DND-41 (cell line): Measurements from ENCODE around the gene DHH.
A peak's percentile ranks its signal among the peaks of the same experiment; 100 is the strongest.

Experiments
- ATAC-seq: fragments of 200-7000 bp; cut with Tn5 transposase; 3 replicates; pipeline ENCODE4 v1.9.1; 2021; ENCODE audit warnings: low read depth; ENCODE audit not compliant: insufficient read depth
- DNase-seq: peaks from one replicate; pipeline ENCODE4 v3.0.0-alpha.2; 2020
- H2AFZ ChIP-seq: 2 replicates; pipeline ENCODE4 v1.6.0; 2012; ENCODE audit warnings: low read depth, low read length
- H3K27ac ChIP-seq: 2 replicates; pipeline ENCODE4 v1.5.1; 2012; ENCODE audit warnings: low read length, inconsistent platforms
- H3K27me3 ChIP-seq: fragments of 200-600 bp; sonication (generic); 2 replicates; pipeline ENCODE4 v1.6.0; 2012; ENCODE audit warnings: low read length, mild to moderate bottlenecking, inconsistent platforms; ENCODE audit not compliant: insufficient read depth, poor library complexity
- H3K36me3 ChIP-seq: 2 replicates; pipeline ENCODE4 v1.5.1; 2012; ENCODE audit warnings: low read length, inconsistent platforms; ENCODE audit not compliant: insufficient read depth
- H3K4me1 ChIP-seq: 2 replicates; pipeline ENCODE4 v1.5.1; 2012; ENCODE audit warnings: mild to moderate bottlenecking, low read length; ENCODE audit not compliant: insufficient read depth
- H3K4me2 ChIP-seq: 2 replicates; pipeline ENCODE4 v1.6.0; 2012; ENCODE audit warnings: mild to moderate bottlenecking, moderate library complexity, low read length, inconsistent platforms; ENCODE audit not compliant: insufficient read depth
- H3K4me3 ChIP-seq, 2 experiments: fragments of 200-600 bp in 1 of 2; shearing (Covaris generic) in 1 of 2; 2 replicates each; pipeline ENCODE4 v1.5.1; 2012 to 2016; ENCODE audit warnings: inconsistent platforms in 2 of 2, low read length in 2 of 2, mild to moderate bottlenecking in 2 of 2, low read depth in 1 of 2, moderate library complexity in 1 of 2
- H3K79me2 ChIP-seq: 2 replicates; pipeline ENCODE4 v1.6.0; 2012; ENCODE audit warnings: low read length, inconsistent platforms; ENCODE audit not compliant: insufficient read depth
- H3K9ac ChIP-seq: 2 replicates; pipeline ENCODE4 v1.6.0; 2012; ENCODE audit warnings: low read depth, mild to moderate bottlenecking, inconsistent platforms, low read length, moderate library complexity
- H3K9me3 ChIP-seq: 2 replicates; pipeline ENCODE4 v1.5.1; 2012; ENCODE audit warnings: low read length, moderate library complexity, mild to moderate bottlenecking, inconsistent platforms; ENCODE audit not compliant: insufficient read depth, severe bottlenecking
- H4K20me1 ChIP-seq: 2 replicates; pipeline ENCODE4 v1.6.0; 2012; ENCODE audit warnings: low read length; ENCODE audit not compliant: insufficient read depth
- EZH2 ChIP-seq: IDR thresholded peaks from 3 replicates; pipeline ENCODE4 v1.6.1; 2012; ENCODE audit warnings: borderline replicate concordance, low read depth, mild to moderate bottlenecking, moderate library complexity, low read length, inconsistent platforms; ENCODE audit not compliant: severe bottlenecking
- TF ChIP-seq, protein P1 (sequence below): IDR thresholded peaks from 2 replicates; pipeline ENCODE4 v1.5.1; 2012; ENCODE audit warnings: borderline replicate concordance, low read length, moderate library complexity, mild to moderate bottlenecking; ENCODE audit not compliant: poor library complexity, severe bottlenecking; ENCODE audit errors: extremely low read depth

Gene DHH

GRCh38 chr12:49057888-49058287 lies 36.7 kb downstream of the DHH start:
- peak overlapping the region; percentile 100 for H3K27ac ChIP-seq

DNA sequence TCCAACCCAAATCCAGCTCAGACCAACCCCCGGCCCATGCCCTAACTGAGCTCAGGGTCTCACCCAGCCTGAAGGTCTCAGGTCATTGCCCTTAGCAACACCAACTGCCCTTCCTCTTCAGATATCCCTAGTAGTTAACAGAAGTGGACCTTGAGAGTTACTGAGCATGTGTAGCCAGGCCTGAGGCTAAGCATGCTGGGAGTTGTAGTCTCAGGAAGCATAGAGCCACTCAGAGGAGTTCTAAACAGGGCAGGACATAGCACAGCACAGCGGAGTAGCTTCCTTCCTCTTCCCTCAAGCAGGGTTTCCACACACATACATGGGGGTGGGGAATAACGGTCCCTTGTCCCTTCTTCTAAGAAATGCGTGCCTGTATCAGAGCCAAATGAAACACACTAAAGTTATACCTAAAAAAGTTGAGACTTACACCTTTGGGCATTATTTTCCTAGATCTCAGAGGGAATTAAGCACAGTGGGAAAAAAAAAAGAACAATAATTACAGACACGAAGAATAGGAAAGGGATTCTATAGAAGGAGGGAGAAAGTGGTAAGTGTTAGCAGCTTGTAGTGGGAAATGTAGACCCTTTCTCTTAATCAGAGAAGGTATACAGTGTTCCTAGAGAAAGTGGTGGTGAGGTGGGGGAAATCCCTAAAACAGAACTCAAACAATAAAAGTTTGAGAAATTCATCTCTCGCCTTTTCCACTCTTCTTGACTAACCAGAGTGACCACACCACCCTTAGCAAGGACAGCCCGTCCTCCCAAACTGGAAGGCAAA lies 38.4 kb downstream of the DHH start:
- peaks cover 83% of the 10 kb centered on the region for H4K20me1 ChIP-seq
- TF ChIP-seq EZH2: no peak
- TF ChIP-seq, protein P1, sequence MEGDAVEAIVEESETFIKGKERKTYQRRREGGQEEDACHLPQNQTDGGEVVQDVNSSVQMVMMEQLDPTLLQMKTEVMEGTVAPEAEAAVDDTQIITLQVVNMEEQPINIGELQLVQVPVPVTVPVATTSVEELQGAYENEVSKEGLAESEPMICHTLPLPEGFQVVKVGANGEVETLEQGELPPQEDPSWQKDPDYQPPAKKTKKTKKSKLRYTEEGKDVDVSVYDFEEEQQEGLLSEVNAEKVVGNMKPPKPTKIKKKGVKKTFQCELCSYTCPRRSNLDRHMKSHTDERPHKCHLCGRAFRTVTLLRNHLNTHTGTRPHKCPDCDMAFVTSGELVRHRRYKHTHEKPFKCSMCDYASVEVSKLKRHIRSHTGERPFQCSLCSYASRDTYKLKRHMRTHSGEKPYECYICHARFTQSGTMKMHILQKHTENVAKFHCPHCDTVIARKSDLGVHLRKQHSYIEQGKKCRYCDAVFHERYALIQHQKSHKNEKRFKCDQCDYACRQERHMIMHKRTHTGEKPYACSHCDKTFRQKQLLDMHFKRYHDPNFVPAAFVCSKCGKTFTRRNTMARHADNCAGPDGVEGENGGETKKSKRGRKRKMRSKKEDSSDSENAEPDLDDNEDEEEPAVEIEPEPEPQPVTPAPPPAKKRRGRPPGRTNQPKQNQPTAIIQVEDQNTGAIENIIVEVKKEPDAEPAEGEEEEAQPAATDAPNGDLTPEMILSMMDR: no peak

More at GRCh38 chr12:49057888-49058287, 36.7 kb downstream of the DHH start:
- H3K4me2 ChIP-seq: peak overlapping the region; percentile 99
- no peak for ATAC-seq
- H3K36me3 ChIP-seq: peaks cover 66% of the 10 kb centered on the region
- TF ChIP-seq, protein P1: no peak
- no peak for TF ChIP-seq EZH2
- H3K9ac ChIP-seq: peak overlapping the region; percentile 99
- H4K20me1 ChIP-seq: peaks cover 66% of the 10 kb centered on the region
- peaks cover 88% of the 10 kb centered on the region for H3K79me2 ChIP-seq
- no peaks in the 10 kb centered on the region for H3K9me3 ChIP-seq
- peak overlapping the region; percentile 84 to 96 for H3K4me3 ChIP-seq
- no peak overlapping the region for H2AFZ ChIP-seq
- no peak for DNase-seq
- H3K27me3 ChIP-seq: no peaks in the 10 kb centered on the region
- H3K4me1 ChIP-seq: peaks cover 64% of the 10 kb centered on the region

DNA sequence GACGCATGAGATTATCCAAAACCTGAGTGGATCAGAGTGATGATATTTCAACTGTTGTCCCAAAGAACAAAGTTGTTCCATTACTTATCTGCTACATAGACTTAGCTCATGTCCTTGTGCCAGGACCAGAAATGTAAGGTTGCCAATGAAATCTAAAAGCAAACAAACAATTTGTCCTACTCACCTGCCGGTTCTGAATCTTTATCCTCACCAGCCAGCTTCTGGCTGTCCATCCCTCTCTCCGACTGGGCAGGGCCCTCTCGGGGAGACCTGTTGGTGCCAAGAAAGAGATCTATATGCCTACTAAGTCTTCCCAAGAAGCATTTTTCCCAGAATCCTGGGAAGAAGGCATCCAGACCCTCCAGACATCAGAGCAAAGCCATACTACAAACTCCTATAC lies 39.5 kb downstream of the DHH start:
- DNase-seq: no peak
- H3K36me3 ChIP-seq: peaks cover 94% of the 10 kb centered on the region
- peaks cover 94% of the 10 kb centered on the region for H4K20me1 ChIP-seq
- peak overlapping the region in 1 of 2 experiments; percentile 84; a peak in 1 of 4 replicates for H3K4me3 ChIP-seq
- H3K79me2 ChIP-seq: peaks cover 96% of the 10 kb centered on the region
- no peak for ATAC-seq
- no peak overlapping the region for H2AFZ ChIP-seq
- H3K4me2 ChIP-seq: peak overlapping the region; percentile 99; the same call in 1 of the 2 replicates
- no peak overlapping the region for H3K27ac ChIP-seq
- no peaks in the 10 kb centered on the region for H3K9me3 ChIP-seq
- TF ChIP-seq, protein P1: no peak
- TF ChIP-seq EZH2: no peak
- peaks cover 51% of the 10 kb centered on the region for H3K4me1 ChIP-seq
- no peak overlapping the region; the same call in 1 of the 2 replicates for H3K9ac ChIP-seq
- H3K27me3 ChIP-seq: no peaks in the 10 kb centered on the region

More for the DNA sequence above, 38.4 kb downstream of the DHH start:
- ATAC-seq (peak; percentile 78), DNase-seq (peak; percentile 70)
- Histone ChIP-seq H2AFZ (no peak overlapping the region), H3K79me2 (peaks cover 99% of the 10 kb centered on the region), H3K27me3 (no peaks in the 10 kb centered on the region), H3K4me3 (peak overlapping the region in 1 of 2 experiments; percentile 84; a peak in 3 of 4 replicates), H3K36me3 (peaks cover 83% of the 10 kb centered on the region), H3K9me3 (no peaks in the 10 kb centered on the region), H3K9ac (peak overlapping the region; percentile 99), H3K27ac (peak overlapping the region; percentile 45), H3K4me2 (peak overlapping the region; percentile 99), H3K4me1 (peaks cover 53% of the 10 kb centered on the region)
